HL-60 (cell line): ENCODE results near the gene PPP3CA.

Source experiments
- GABPA ChIP-seq: IDR thresholded peaks from 2 replicates; pipeline ENCODE4 v1.6.1; 2012; ENCODE audit warnings: low read depth
- POLR2AphosphoS5 ChIP-seq: IDR thresholded peaks from 2 replicates; pipeline ENCODE4 v1.6.1; 2012; ENCODE audit warnings: low read depth
- TF ChIP-seq, protein P1 (sequence below): IDR thresholded peaks from one replicate; pipeline ENCODE4 v1.5.1; 2011; ENCODE audit warnings: low read length, control low read depth, inconsistent platforms; ENCODE audit not compliant: insufficient read depth

DNA sequence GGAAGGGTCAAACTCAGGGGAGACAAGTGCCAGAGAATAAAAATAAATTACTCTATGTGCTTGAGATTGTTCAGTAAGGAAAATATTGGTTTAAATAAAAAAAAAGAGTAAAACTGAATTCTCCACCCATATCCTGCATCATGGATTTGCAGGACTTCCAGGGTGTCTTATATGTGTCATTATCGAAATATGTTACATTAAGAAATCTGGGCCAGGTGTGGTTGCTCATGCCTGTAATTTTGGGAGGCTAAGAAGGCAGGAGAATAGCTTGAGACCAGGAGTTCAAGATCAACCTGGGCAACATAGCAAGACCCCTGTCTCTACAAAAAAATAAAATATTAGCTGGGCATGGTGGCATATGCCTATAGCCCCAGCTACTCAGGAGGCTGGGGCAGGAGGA lies 104.9 kb downstream of the PPP3CA start:
- TF ChIP-seq, protein P1, sequence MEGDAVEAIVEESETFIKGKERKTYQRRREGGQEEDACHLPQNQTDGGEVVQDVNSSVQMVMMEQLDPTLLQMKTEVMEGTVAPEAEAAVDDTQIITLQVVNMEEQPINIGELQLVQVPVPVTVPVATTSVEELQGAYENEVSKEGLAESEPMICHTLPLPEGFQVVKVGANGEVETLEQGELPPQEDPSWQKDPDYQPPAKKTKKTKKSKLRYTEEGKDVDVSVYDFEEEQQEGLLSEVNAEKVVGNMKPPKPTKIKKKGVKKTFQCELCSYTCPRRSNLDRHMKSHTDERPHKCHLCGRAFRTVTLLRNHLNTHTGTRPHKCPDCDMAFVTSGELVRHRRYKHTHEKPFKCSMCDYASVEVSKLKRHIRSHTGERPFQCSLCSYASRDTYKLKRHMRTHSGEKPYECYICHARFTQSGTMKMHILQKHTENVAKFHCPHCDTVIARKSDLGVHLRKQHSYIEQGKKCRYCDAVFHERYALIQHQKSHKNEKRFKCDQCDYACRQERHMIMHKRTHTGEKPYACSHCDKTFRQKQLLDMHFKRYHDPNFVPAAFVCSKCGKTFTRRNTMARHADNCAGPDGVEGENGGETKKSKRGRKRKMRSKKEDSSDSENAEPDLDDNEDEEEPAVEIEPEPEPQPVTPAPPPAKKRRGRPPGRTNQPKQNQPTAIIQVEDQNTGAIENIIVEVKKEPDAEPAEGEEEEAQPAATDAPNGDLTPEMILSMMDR = no peak
- TF ChIP-seq POLR2AphosphoS5 = no peak
- no peak for TF ChIP-seq GABPA
